Measurements from ENCODE around the gene PLOD1. TPM values are rescaled to one million over a fixed set of nuclear protein-coding genes. Genes with fewer than 3 reads are reported as not detected.

The PLOD1 gene
- polyA plus RNA-seq, 4 donors = 26.7 to 74.4 (median 43.2) TPM

DNA sequence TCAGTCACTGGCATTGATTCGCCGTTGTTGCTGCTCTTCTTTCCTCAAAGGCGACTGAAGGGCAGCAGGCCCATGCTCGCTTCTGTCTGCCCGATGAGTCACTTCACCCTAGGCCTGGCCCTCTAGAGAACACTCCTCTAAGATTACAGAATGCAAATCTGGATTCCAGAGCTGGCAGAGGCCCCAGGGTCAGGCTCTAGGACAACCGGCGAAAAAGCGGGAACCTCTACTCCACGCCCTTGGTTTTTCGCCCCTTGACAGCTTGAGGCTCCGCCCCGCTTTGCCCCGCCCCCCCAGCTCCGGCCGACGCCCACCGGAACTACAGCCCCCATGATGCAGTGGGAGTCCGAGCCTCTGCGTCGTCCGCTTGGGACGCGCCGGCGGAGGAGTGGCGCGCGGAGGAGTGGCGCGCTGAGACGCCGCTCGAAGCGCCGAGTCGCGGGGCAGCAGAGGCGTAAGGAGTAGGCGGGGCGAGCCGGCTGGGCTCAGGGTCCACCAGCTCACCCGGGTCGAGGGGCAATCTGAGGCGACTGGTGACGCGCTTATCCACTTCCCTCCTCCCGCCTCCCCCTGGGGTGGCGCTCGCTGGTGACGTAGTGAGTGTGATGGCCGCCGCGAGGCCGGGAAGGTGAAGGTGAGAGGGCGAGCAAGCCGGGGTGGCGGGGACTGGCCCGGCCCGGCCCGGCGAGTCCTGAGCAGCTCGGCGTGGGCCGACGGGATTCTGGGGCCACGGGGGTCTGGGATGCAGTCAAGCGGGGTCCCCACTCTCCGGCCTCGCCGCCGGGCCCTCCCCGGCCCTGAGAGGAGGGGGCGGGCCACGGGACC, 45.5 kb downstream of the PLOD1 start, which contains the start of gene MFN2:
Gene MFN2, plus strand, starts transcription at position 594 of the 825 bp plus-strand sequence. CDS start 8,725 bp downstream, outside the sequence.
- peaks cover 0 to 35% (median 2%) of the 10 kb centered on the region in 3 donors for H3K36me3 ChIP-seq (ENCODE audit: control insufficient read depth in 3 of 3, insufficient read depth in 2 of 3, low read depth in 1 of 3, low read length in 3 of 3)
- H3K27me3 ChIP-seq (ENCODE audit: control insufficient read depth in 3 of 3, insufficient read depth in 3 of 3, low read length in 3 of 3) = no peaks in the 10 kb centered on the region
- H3K9me3 ChIP-seq (ENCODE audit: control insufficient read depth in 2 of 2, insufficient read depth in 1 of 2, low read depth in 1 of 2, low read length in 1 of 2) = no peaks in the 10 kb centered on the region
- peak within 1 kb of the TSS; percentile 94 to 98 (median 95) for H3K27ac ChIP-seq (ENCODE audit: low read depth in 1 of 3, low read length in 2 of 3)
- H3K4me3 ChIP-seq (ENCODE audit: low read depth in 1 of 3, low read length in 3 of 3) = peak within 1 kb of the TSS; percentile 82 to 99 (median 93)
- no peak for FAIRE-seq
- WGBS, 3 donors = 0% methylated on average over 49 to 74 of the region's 74 CpGs
- H3K4me1 ChIP-seq (ENCODE audit: control insufficient read depth in 3 of 3, insufficient read depth in 2 of 3, low read depth in 1 of 3, low read length in 2 of 3) = peaks cover 3 to 65% (median 3%) of the 10 kb centered on the region in 3 donors
- DNase-seq = peak; percentile 98 to 99

DNA sequence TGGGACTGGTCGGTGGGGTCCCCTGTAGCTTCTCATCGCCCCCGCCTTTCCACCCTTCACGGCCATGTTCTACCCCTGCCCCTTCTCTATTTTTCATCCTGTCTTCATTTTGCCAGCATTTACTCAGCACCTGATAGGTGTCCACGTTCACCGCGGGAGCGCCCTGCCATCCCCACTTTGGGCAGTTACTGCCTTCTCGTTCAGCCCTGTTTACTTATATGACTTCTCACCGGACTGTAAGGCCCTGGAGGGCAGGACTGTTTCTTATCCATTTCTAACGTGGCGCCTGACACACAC, 46.1 kb downstream of the PLOD1 start:
- peak overlapping the region; percentile 82 to 99 (median 93) for H3K4me3 ChIP-seq (ENCODE audit: low read depth in 1 of 3, low read length in 3 of 3)
- peaks cover 3 to 71% (median 3%) of the 10 kb centered on the region in 3 donors for H3K4me1 ChIP-seq (ENCODE audit: control insufficient read depth in 3 of 3, insufficient read depth in 2 of 3, low read depth in 1 of 3, low read length in 2 of 3)
- H3K36me3 ChIP-seq (ENCODE audit: control insufficient read depth in 3 of 3, insufficient read depth in 2 of 3, low read depth in 1 of 3, low read length in 3 of 3) = peaks cover 0 to 31% (median 2%) of the 10 kb centered on the region in 3 donors
- peak overlapping the region; percentile 94 to 98 (median 95) for H3K27ac ChIP-seq (ENCODE audit: low read depth in 1 of 3, low read length in 2 of 3)
- DNase-seq (no peak), FAIRE-seq (no peak)
- 0 to 1% (median 1%) methylated on average over 10 to 12 of the region's 12 CpGs for WGBS, 3 donors
- no peaks in the 10 kb centered on the region for H3K27me3 ChIP-seq (ENCODE audit: control insufficient read depth in 3 of 3, insufficient read depth in 3 of 3, low read length in 3 of 3)
- no peaks in the 10 kb centered on the region for H3K9me3 ChIP-seq (ENCODE audit: control insufficient read depth in 2 of 2, insufficient read depth in 1 of 2, low read depth in 1 of 2, low read length in 1 of 2)

DNA sequence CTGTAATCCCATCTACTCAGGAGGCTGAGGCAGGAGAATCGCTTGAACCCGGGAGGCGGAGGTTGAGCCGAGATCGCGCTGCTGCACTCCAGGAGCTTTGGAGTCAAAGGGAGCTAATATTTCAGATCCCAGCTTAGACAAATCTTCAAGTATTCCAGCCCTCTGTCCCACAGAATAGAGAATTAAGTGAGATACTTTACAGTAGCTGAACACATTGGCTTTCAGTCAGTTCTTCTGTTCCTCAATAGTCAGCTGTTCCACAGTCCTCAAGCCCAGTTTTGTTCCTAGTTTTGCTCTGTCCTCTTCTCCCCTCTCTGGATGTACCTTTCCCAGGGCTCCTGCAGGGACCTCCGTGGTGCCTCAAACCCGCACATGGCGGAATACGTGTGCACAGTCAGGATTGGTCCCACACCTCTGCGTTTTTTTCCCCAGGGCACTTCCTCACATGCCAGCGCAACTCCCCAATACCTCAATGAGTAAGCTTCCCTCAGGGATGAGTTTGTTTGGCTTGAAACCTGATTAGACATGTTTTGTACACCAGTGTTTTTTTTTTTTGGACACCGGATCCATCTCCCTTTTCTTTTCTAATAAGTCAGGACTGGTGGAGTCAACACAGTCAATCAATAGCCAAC, 47.0 kb downstream of the PLOD1 start:
- DNase-seq (no peak), FAIRE-seq (no peak)
- peaks cover 0 to 37% (median 2%) of the 10 kb centered on the region in 3 donors for H3K36me3 ChIP-seq (ENCODE audit: control insufficient read depth in 3 of 3, insufficient read depth in 2 of 3, low read depth in 1 of 3, low read length in 3 of 3)
- no peaks in the 10 kb centered on the region for H3K9me3 ChIP-seq (ENCODE audit: control insufficient read depth in 2 of 2, insufficient read depth in 1 of 2, low read depth in 1 of 2, low read length in 1 of 2)
- H3K4me1 ChIP-seq (ENCODE audit: control insufficient read depth in 3 of 3, insufficient read depth in 2 of 3, low read depth in 1 of 3, low read length in 2 of 3) = peaks cover 3 to 78% (median 3%) of the 10 kb centered on the region in 3 donors
- peak overlapping the region in 1 of 3 donors; percentile 98 for H3K27ac ChIP-seq (ENCODE audit: low read depth in 1 of 3, low read length in 2 of 3)
- WGBS, 3 donors = 77 to 87% (median 79%) methylated on average over 13 of the region's 13 CpGs
- H3K27me3 ChIP-seq (ENCODE audit: control insufficient read depth in 3 of 3, insufficient read depth in 3 of 3, low read length in 3 of 3) = no peaks in the 10 kb centered on the region
- H3K4me3 ChIP-seq (ENCODE audit: low read depth in 1 of 3, low read length in 3 of 3) = peak overlapping the region in 2 of 3 donors; percentile 93 to 99

DNA sequence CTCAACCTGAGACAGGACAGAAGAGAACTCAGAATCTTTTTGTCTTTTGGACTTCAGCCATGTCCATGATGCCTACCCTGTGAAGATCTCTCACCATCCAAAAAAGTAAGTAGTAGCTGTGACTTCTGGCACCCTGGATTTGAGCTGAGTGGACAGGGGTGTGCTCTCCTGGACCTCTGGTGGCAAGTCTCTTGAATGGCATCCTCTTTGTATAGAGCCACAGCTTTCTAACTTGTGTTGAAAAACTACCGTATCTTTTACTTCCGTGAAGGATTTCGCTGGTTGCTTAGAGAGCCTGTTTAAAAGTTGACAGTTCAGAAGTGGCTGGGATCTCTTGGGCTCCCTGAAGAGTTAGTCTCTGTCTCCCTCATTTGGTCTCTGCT, 47.5 kb downstream of the PLOD1 start:
- peak overlapping the region in 2 of 3 donors; percentile 58 to 98 for H3K27ac ChIP-seq (ENCODE audit: low read depth in 1 of 3, low read length in 2 of 3)
- DNase-seq = peak in 1 of 2 donors; percentile 69
- no peaks in the 10 kb centered on the region for H3K27me3 ChIP-seq (ENCODE audit: control insufficient read depth in 3 of 3, insufficient read depth in 3 of 3, low read length in 3 of 3)
- FAIRE-seq = no peak
- H3K36me3 ChIP-seq (ENCODE audit: control insufficient read depth in 3 of 3, insufficient read depth in 2 of 3, low read depth in 1 of 3, low read length in 3 of 3) = peaks cover 0 to 42% (median 2%) of the 10 kb centered on the region in 3 donors
- peak overlapping the region in 1 of 3 donors; percentile 93 for H3K4me3 ChIP-seq (ENCODE audit: low read depth in 1 of 3, low read length in 3 of 3)
- H3K4me1 ChIP-seq (ENCODE audit: control insufficient read depth in 3 of 3, insufficient read depth in 2 of 3, low read depth in 1 of 3, low read length in 2 of 3) = peaks cover 3 to 81% (median 3%) of the 10 kb centered on the region in 3 donors
- no peaks in the 10 kb centered on the region for H3K9me3 ChIP-seq (ENCODE audit: control insufficient read depth in 2 of 2, insufficient read depth in 1 of 2, low read depth in 1 of 2, low read length in 1 of 2)
- 33 to 90% (median 61%) methylated on average over 3 of the region's 3 CpGs for WGBS, 3 donors

DNA sequence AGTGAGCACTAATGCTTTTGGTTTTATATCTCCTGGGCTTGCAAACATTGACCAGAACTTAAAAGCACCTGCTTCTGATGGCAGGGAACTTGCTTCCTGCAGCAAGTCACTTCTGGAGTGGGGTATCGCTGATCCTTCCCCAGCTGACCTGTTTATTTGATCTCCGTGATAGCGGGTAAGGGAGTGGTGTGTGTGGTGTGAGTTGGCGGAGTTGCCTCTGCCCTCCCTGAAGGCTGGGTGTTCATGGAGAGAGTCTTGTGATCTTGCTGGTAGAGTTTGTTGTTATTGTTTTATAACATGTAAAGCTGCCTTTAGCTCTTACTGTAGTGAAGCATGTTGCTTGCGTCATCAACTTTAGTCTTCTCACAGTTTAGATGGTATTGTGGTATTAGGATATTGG, 49.6 kb downstream of the PLOD1 start:
- H3K4me1 ChIP-seq (ENCODE audit: control insufficient read depth in 3 of 3, insufficient read depth in 2 of 3, low read depth in 1 of 3, low read length in 2 of 3) = peaks cover 3 to 62% (median 3%) of the 10 kb centered on the region in 3 donors
- 12 to 70% (median 37%) methylated on average over 5 of the region's 5 CpGs for WGBS, 3 donors
- no peaks in the 10 kb centered on the region for H3K9me3 ChIP-seq (ENCODE audit: control insufficient read depth in 2 of 2, insufficient read depth in 1 of 2, low read depth in 1 of 2, low read length in 1 of 2)
- FAIRE-seq (no peak), DNase-seq (peak in 1 of 2 donors; percentile 77)
- no peaks in the 10 kb centered on the region for H3K27me3 ChIP-seq (ENCODE audit: control insufficient read depth in 3 of 3, insufficient read depth in 3 of 3, low read length in 3 of 3)
- peak overlapping the region; percentile 11 to 98 (median 81) for H3K27ac ChIP-seq (ENCODE audit: low read depth in 1 of 3, low read length in 2 of 3)
- H3K4me3 ChIP-seq (ENCODE audit: low read depth in 1 of 3, low read length in 3 of 3) = no peak overlapping the region
- H3K36me3 ChIP-seq (ENCODE audit: control insufficient read depth in 3 of 3, insufficient read depth in 2 of 3, low read depth in 1 of 3, low read length in 3 of 3) = peaks cover 0 to 60% (median 5%) of the 10 kb centered on the region in 3 donors

DNA sequence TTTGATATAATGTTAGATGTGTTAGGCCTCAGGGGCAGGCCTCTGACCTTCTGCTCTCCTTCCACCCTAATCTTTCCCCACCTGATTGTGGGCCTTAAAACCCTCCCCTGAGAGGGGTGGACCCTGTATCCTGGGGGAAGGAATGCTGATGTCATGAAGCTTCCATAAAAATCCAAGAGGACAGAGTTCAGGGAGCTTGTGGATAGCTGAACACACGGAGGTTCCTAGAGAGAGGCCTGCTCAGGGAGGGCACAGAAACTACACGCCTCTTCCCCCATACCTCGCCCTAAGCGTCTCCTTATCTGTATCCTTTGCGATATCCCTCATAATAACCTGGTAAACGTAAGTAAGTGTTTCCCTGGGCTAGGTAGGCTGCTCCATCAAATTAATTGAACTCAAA, 50.1 kb downstream of the PLOD1 start:
- H3K4me1 ChIP-seq (ENCODE audit: control insufficient read depth in 3 of 3, insufficient read depth in 2 of 3, low read depth in 1 of 3, low read length in 2 of 3) = peaks cover 3 to 57% (median 3%) of the 10 kb centered on the region in 3 donors
- DNase-seq = peak; percentile 90 to 93
- peaks cover under 1 to 64% (median 7%) of the 10 kb centered on the region in 3 donors for H3K36me3 ChIP-seq (ENCODE audit: control insufficient read depth in 3 of 3, insufficient read depth in 2 of 3, low read depth in 1 of 3, low read length in 3 of 3)
- H3K27ac ChIP-seq (ENCODE audit: low read depth in 1 of 3, low read length in 2 of 3) = peak overlapping the region; percentile 11 to 98 (median 81)
- no peaks in the 10 kb centered on the region for H3K9me3 ChIP-seq (ENCODE audit: control insufficient read depth in 2 of 2, insufficient read depth in 1 of 2, low read depth in 1 of 2, low read length in 1 of 2)
- 16 to 77% (median 42%) methylated on average over 6 of the region's 6 CpGs for WGBS, 3 donors
- FAIRE-seq = no peak
- H3K27me3 ChIP-seq (ENCODE audit: control insufficient read depth in 3 of 3, insufficient read depth in 3 of 3, low read length in 3 of 3) = no peaks in the 10 kb centered on the region
- H3K4me3 ChIP-seq (ENCODE audit: low read depth in 1 of 3, low read length in 3 of 3) = no peak overlapping the region

DNA sequence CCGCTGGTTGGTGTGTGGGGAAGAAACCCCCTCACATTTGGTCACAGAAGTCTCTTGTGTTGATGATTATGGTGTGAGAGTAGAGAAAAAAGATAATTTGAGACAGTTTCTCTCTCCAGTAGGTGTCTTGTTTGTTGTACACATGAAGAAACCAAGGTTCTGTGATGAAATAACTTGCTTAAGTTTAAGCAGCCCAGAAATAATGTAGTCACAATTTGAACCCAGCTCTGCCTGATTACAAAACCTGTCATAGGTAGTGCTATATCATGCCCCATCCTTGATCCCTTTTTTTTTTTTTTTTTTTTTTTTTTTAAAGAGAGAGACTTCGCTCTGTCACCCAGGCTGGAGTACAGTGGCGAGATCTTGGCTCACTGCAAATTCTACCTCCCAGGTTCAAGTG, 50.7 kb downstream of the PLOD1 start:
- Histone ChIP-seq H3K9me3 (ENCODE audit: control insufficient read depth in 2 of 2, insufficient read depth in 1 of 2, low read depth in 1 of 2, low read length in 1 of 2) (no peaks in the 10 kb centered on the region), H3K4me1 (ENCODE audit: control insufficient read depth in 3 of 3, insufficient read depth in 2 of 3, low read depth in 1 of 3, low read length in 2 of 3) (peaks cover 3 to 54% (median 3%) of the 10 kb centered on the region in 3 donors), H3K36me3 (ENCODE audit: control insufficient read depth in 3 of 3, insufficient read depth in 2 of 3, low read depth in 1 of 3, low read length in 3 of 3) (peaks cover 6 to 70% (median 12%) of the 10 kb centered on the region in 3 donors), H3K4me3 (ENCODE audit: low read depth in 1 of 3, low read length in 3 of 3) (no peak overlapping the region), H3K27me3 (ENCODE audit: control insufficient read depth in 3 of 3, insufficient read depth in 3 of 3, low read length in 3 of 3) (no peaks in the 10 kb centered on the region), H3K27ac (ENCODE audit: low read depth in 1 of 3, low read length in 2 of 3) (peak overlapping the region; percentile 11 to 98 (median 81))
- DNase-seq = no peak
- WGBS, 3 donors = 86 to 92% (median 91%) methylated on average over 2 to 3 of the region's 3 CpGs
- FAIRE-seq = no peak

DNA sequence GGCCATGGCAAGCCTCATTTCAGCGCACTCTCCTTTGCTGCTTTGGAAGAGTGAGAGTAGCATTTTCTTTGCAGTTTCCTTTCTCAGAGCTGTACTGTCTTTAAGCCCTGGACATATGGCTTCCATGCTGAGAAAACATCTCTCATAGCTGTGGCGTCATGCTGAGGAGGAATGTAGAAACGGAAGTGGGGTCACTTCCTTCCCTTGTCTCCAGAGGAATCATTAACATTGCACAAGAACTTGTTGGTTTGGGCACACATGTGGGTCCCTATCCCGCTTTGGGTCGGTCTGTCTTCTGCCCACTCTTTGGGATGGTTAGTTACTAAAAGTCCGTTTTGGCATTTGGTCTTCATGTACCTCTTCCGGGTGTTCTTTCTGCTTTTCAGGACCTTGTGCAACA, 51.3 kb downstream of the PLOD1 start:
- Histone ChIP-seq H3K36me3 (ENCODE audit: control insufficient read depth in 3 of 3, insufficient read depth in 2 of 3, low read depth in 1 of 3, low read length in 3 of 3) (peaks cover 6 to 76% (median 16%) of the 10 kb centered on the region in 3 donors), H3K27me3 (ENCODE audit: control insufficient read depth in 3 of 3, insufficient read depth in 3 of 3, low read length in 3 of 3) (no peaks in the 10 kb centered on the region), H3K27ac (ENCODE audit: low read depth in 1 of 3, low read length in 2 of 3) (peak overlapping the region in 1 of 3 donors; percentile 98), H3K4me1 (ENCODE audit: control insufficient read depth in 3 of 3, insufficient read depth in 2 of 3, low read depth in 1 of 3, low read length in 2 of 3) (peaks cover 3 to 54% (median 3%) of the 10 kb centered on the region in 3 donors), H3K4me3 (ENCODE audit: low read depth in 1 of 3, low read length in 3 of 3) (no peak overlapping the region), H3K9me3 (ENCODE audit: control insufficient read depth in 2 of 2, insufficient read depth in 1 of 2, low read depth in 1 of 2, low read length in 1 of 2) (no peaks in the 10 kb centered on the region)
- FAIRE-seq (no peak), DNase-seq (no peak)
- WGBS, 3 donors = 68 to 90% (median 75%) methylated on average over 7 of the region's 7 CpGs

All from small intestine (tissue), 7 donors.